Ishikawa (cell line): ENCODE data around the gene NPAS3.

ENCODE experiments used
- CEBPB ChIP-seq: IDR thresholded peaks from 2 replicates; pipeline ENCODE4 v1.6.1; 2012
- EP300 ChIP-seq: IDR thresholded peaks from 2 replicates; pipeline ENCODE4 v1.6.1; 2012; ENCODE audit warnings: borderline replicate concordance
- RAD21 ChIP-seq: IDR thresholded peaks from 2 replicates; pipeline ENCODE4 v1.6.1; 2012; ENCODE audit warnings: low read depth
- TF ChIP-seq, protein P1 (sequence below): IDR thresholded peaks from 2 replicates; pipeline ENCODE4 v1.6.1; 2012
- TF ChIP-seq, protein P2 (sequence below): IDR thresholded peaks from 2 replicates; pipeline ENCODE4 v1.6.1; 2012; ENCODE audit warnings: low read depth, mild to moderate bottlenecking

DNA sequence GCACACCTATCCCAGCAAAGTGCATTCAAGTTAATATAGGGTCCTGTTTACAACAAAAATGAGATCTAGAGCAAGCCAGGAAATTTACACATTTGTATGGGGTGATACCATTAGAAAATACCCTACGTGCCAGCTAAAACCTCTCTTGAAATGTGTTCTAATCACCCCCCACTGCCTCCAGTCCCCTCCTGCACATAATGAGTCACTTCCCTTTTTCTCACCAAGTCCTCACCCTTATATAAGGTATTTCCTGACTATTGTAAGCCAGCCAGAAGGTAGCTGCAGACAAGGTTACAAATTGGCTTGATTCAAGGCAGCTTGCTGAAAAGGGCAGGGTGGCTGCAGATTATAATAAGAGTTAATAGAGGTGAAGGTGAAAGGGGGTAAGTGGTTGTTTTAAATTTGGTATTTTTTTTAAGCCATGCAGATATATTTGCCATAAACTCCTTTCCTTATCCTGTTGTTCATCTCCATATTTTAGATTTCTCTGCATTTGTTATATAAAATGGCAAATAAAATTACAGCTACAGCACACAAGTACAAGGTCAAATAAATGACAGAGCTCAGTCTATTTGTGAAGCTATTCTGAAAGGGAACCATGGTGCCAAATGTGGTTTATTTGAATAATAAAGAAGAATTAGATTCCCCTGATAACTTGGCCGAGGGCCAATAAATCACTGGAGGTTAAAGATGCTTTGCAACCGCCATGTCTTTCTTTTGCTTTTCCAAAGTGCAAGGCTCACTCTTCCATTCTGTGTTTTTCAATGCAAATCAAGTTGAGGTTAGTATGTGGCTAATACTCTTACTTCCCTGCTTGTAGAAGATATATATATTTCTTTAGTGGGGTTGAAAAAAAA, 626.3 kb downstream of the NPAS3 start:
- TF ChIP-seq CEBPB (no peak), RAD21 (no peak), EP300 (peak; percentile 55; the same call in 1 of the 2 replicates)
- TF ChIP-seq, protein P1, sequence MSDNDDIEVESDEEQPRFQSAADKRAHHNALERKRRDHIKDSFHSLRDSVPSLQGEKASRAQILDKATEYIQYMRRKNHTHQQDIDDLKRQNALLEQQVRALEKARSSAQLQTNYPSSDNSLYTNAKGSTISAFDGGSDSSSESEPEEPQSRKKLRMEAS = no peak
- TF ChIP-seq, protein P2, sequence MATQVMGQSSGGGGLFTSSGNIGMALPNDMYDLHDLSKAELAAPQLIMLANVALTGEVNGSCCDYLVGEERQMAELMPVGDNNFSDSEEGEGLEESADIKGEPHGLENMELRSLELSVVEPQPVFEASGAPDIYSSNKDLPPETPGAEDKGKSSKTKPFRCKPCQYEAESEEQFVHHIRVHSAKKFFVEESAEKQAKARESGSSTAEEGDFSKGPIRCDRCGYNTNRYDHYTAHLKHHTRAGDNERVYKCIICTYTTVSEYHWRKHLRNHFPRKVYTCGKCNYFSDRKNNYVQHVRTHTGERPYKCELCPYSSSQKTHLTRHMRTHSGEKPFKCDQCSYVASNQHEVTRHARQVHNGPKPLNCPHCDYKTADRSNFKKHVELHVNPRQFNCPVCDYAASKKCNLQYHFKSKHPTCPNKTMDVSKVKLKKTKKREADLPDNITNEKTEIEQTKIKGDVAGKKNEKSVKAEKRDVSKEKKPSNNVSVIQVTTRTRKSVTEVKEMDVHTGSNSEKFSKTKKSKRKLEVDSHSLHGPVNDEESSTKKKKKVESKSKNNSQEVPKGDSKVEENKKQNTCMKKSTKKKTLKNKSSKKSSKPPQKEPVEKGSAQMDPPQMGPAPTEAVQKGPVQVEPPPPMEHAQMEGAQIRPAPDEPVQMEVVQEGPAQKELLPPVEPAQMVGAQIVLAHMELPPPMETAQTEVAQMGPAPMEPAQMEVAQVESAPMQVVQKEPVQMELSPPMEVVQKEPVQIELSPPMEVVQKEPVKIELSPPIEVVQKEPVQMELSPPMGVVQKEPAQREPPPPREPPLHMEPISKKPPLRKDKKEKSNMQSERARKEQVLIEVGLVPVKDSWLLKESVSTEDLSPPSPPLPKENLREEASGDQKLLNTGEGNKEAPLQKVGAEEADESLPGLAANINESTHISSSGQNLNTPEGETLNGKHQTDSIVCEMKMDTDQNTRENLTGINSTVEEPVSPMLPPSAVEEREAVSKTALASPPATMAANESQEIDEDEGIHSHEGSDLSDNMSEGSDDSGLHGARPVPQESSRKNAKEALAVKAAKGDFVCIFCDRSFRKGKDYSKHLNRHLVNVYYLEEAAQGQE = no peak
